GM12878 (cell line): ENCODE measurements around the gene ERC1. TPM values are rescaled to one million over a fixed set of nuclear protein-coding genes. Genes with fewer than 3 reads are reported as not detected.

Source experiments
- ATAC-seq: fragments of 200-7000 bp; cut with Tn5 transposase; 3 replicates; pipeline ENCODE4 v1.9.1; 2020; ENCODE audit warnings: mild to moderate bottlenecking, moderate library complexity
- BruUV-seq: library from RNA; stranded (reverse); fragments of 400-500 nt; replicated peaks from 2 replicates; lab custom pipeline; 2021; lab: Mats Ljungman, UMichigan
- CTCF ChIA-PET: fragments of 300-600 bp; sonication (Branson Sonifier 250); formaldehyde crosslinking; extraction: SDS; loops from one replicate; lab custom pipeline; 2021; ENCODE audit warnings: inconsistent platforms; lab: Yijun Ruan, JAX
- POLR2A ChIA-PET: fragments of 350-600 bp; formaldehyde crosslinking; extraction: SDS; loops from one replicate; lab custom pipeline; 2021; ENCODE audit warnings: inconsistent platforms; lab: Charles Lee
- RAD21 ChIA-PET: fragments of 300-600 bp; sonication (Branson Sonifier 250); formaldehyde crosslinking; loops from one replicate; lab custom pipeline; 2023; ENCODE audit warnings: antibody characterized with exemption; ENCODE audit not compliant: unreplicated experiment; lab: Charles Lee
- SMC1A ChIA-PET: fragments of 300-600 bp; sonication (Branson Sonifier 250); formaldehyde crosslinking; loops from one replicate; lab custom pipeline; 2023; ENCODE audit not compliant: unreplicated experiment, uncharacterized antibody; lab: Charles Lee
- DNase-seq: peaks from one replicate; pipeline ENCODE4 v3.0.0-alpha.2; 2011; ENCODE audit warnings: low read depth, low spot score
- FAIRE-seq: peaks from 3 replicates; lab custom pipeline; 2011; peaks lifted over from hg19 to GRCh38; lab: Jason Lieb, UNC
- H2AFZ ChIP-seq: 2 replicates; pipeline ENCODE4 v1.6.0; 2011; ENCODE audit warnings: low read depth, low read length, control low read depth; ENCODE audit not compliant: control insufficient read depth
- H3K27ac ChIP-seq: 2 replicates; pipeline ENCODE4 v1.5.1; 2011; ENCODE audit warnings: control low read depth; ENCODE audit not compliant: control insufficient read depth, insufficient read depth
- H3K27me3 ChIP-seq, 2 experiments: replicated peaks in 1 of 2; 2 replicates each; pipeline versions ENCODE4 v1.6.0 to v1.6.1; 2011; ENCODE audit warnings: low read length in 1 of 2; ENCODE audit not compliant: control insufficient read depth in 2 of 2, insufficient read depth in 2 of 2
- H3K36me3 ChIP-seq, 2 experiments: 2 replicates each; pipeline ENCODE4 v1.5.1; 2011; ENCODE audit warnings: low read length in 1 of 2; ENCODE audit not compliant: control insufficient read depth in 2 of 2, insufficient read depth in 2 of 2
- H3K4me1 ChIP-seq: 2 replicates; pipeline ENCODE4 v1.6.1; 2011; ENCODE audit warnings: mild to moderate bottlenecking, low read length, moderate library complexity, mixed read lengths; ENCODE audit not compliant: control insufficient read depth, insufficient read depth
- H3K4me2 ChIP-seq: 2 replicates; pipeline ENCODE4 v1.6.0; 2011; ENCODE audit warnings: control low read depth; ENCODE audit not compliant: control insufficient read depth, insufficient read depth
- H3K4me3 ChIP-seq: fragments of 200-600 bp; sonication (generic); 2 replicates; pipeline ENCODE4 v1.5.1; 2016
- H3K79me2 ChIP-seq: 2 replicates; pipeline ENCODE4 v1.6.0; 2011; ENCODE audit warnings: low read length; ENCODE audit not compliant: control insufficient read depth, insufficient read depth
- H3K9ac ChIP-seq: 2 replicates; pipeline ENCODE4 v1.8.0; 2011; ENCODE audit warnings: low read length, control low read depth, mixed read lengths; ENCODE audit not compliant: control insufficient read depth, insufficient read depth
- H3K9me3 ChIP-seq: replicated peaks from 3 replicates; pipeline ENCODE4 v1.5.1; 2011; ENCODE audit warnings: mild to moderate bottlenecking, low read length; ENCODE audit not compliant: control insufficient read depth, insufficient read depth
- H4K20me1 ChIP-seq: 2 replicates; pipeline ENCODE4 v1.6.0; 2011; ENCODE audit not compliant: control insufficient read depth, insufficient read depth
- KAT2A ChIP-seq: conservative IDR thresholded peaks from 2 replicates; pipeline ENCODE4 v1.6.1; 2011; ENCODE audit warnings: low read depth, low read length; ENCODE audit not compliant: control insufficient read depth
- RFX5 ChIP-seq: IDR thresholded peaks from 2 replicates; pipeline ENCODE4 v1.6.1; 2011; ENCODE audit warnings: low read depth, low read length, improper control_type of control experiment
- SIN3A ChIP-seq: IDR thresholded peaks from 2 replicates; pipeline ENCODE4 v1.6.1; 2012; ENCODE audit warnings: low read depth, low read length, improper control_type of control experiment
- TBL1XR1 ChIP-seq: IDR thresholded peaks from 2 replicates; pipeline ENCODE4 v1.6.1; 2012; ENCODE audit warnings: low read depth, low read length, improper control_type of control experiment
- WGBS: methylation state at CpG from one replicate; pipeline ENCODE4 v1.1.6; 2016; ENCODE audit warnings: low lambda C conversion rate; ENCODE audit not compliant: insufficient replicate concordance, insufficient coverage; ENCODE audit errors: missing lambda C conversion rate; 5-methylcytosine and 5-hydroxymethylcytosine counted together
- in situ Hi-C: fragments of 300-500 bp; cut with MboI; formaldehyde crosslinking; loops from 9 replicates; pipeline ENCODE4 v1.14.3; 2018; ENCODE audit warnings: mixed read lengths
- intact Hi-C: fragments of 100-400 bp; cut with micrococcal nuclease; formaldehyde crosslinking; loops from one replicate; pipeline ENCODE4 v1.14.2; 2022; ENCODE audit not compliant: unreplicated experiment
- polyA plus RNA-seq, 11 experiments: library from polyadenylated mRNA; depleted of rRNA in 4 of 11; unstranded in 6 of 11; stranded (reverse) in 5 of 11; fragments of >200 nt; fragmentation: Nextera tagmentation in 4 of 11; fragmentation: Illumina TruSeq in 1 of 11; extraction: Ambion mirVana in 4 of 11; extraction: Trizol in 1 of 11; gene quantifications; 1 replicate in 1 of 11; 2 replicates in 10 of 11; pipeline versions ENCODE4 v1.2.1 to v1.2.3, GENCODE V29; 2011 to 2016; ENCODE audit warnings: inconsistent platforms in 2 of 11, missing spikeins in 2 of 11, low read depth in 1 of 11
- total RNA-seq, 4 experiments: library from RNA; depleted of rRNA in 3 of 4; stranded (reverse); fragments of >200 nt in 3 of 4; fragmentation: Illumina TruSeq in 1 of 4; extraction: Trizol in 1 of 4; gene quantifications; 2 replicates each; pipeline versions ENCODE4 v1.2.1 to v1.2.3, GENCODE V29; 2013 to 2021
- TF ChIP-seq, protein P1 (sequence below): IDR thresholded peaks from 2 replicates; pipeline ENCODE4 v1.6.1; 2012; ENCODE audit warnings: low read depth, low read length, improper control_type of control experiment
- TF ChIP-seq, protein P2 (sequence below): fragments of 450-650 bp; IDR thresholded peaks from 2 replicates; pipeline ENCODE4 v1.6.1; 2018; ENCODE audit warnings: borderline replicate concordance, mild to moderate bottlenecking; ENCODE audit not compliant: partially characterized antibody

The ERC1 gene
- total and polyA plus RNA-seq, 10 of the 15 experiments (the other 5 are each of a cell fraction or from before 2014, with no cell fraction given) = 0.75 to 8.0 (median 5.0) TPM

DNA sequence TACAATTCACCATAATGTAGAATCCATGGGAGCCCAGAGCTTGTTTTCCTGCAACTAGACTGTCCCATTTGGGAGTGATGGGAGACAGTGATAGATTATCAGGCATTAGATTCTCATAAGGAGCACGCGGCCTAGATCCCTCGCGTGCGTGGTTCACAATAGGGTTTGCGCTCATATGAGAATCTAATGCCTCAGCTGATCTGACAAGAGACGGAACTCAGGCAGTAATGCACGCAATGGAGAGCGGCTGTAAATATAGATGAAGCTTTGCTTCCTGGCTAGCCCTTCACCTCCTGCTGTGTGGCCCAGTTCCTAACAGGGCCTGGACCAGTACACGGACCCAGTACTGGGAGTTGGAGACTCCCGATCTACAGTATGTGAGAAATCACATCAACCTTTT, 476.7 kb downstream of the ERC1 start:
- H3K27me3 ChIP-seq = no peaks in the 10 kb centered on the region
- ChIA-PET RAD21 (no interaction called here), CTCF (interaction anchor here (0.6 kb wide), 1 partner anchor 240 kb away, joined by 4 read pairs; no protein-coding TSS in a partner anchor), SMC1A (interaction anchor here (1.6 kb wide), 1 partner anchor 350 kb away, joined by 4 read pairs; no protein-coding TSS in a partner anchor), POLR2A (no interaction called here)
- no peak for FAIRE-seq
- no peak overlapping the region for H3K4me2 ChIP-seq
- in situ Hi-C loops (no loop called here), intact Hi-C loops (no loop called here)
- 93% methylated on average over 11 of the region's 11 CpGs for WGBS
- no peaks in the 10 kb centered on the region for H4K20me1 ChIP-seq
- no peak overlapping the region for H3K27ac ChIP-seq
- no peak overlapping the region for H3K9ac ChIP-seq
- TF ChIP-seq KAT2A = no peak
- TF ChIP-seq, protein P1, sequence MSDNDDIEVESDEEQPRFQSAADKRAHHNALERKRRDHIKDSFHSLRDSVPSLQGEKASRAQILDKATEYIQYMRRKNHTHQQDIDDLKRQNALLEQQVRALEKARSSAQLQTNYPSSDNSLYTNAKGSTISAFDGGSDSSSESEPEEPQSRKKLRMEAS = no peak
- TF ChIP-seq RFX5 = no peak
- no peak for TF ChIP-seq SIN3A
- no peak for TF ChIP-seq TBL1XR1
- TF ChIP-seq, protein P2, sequence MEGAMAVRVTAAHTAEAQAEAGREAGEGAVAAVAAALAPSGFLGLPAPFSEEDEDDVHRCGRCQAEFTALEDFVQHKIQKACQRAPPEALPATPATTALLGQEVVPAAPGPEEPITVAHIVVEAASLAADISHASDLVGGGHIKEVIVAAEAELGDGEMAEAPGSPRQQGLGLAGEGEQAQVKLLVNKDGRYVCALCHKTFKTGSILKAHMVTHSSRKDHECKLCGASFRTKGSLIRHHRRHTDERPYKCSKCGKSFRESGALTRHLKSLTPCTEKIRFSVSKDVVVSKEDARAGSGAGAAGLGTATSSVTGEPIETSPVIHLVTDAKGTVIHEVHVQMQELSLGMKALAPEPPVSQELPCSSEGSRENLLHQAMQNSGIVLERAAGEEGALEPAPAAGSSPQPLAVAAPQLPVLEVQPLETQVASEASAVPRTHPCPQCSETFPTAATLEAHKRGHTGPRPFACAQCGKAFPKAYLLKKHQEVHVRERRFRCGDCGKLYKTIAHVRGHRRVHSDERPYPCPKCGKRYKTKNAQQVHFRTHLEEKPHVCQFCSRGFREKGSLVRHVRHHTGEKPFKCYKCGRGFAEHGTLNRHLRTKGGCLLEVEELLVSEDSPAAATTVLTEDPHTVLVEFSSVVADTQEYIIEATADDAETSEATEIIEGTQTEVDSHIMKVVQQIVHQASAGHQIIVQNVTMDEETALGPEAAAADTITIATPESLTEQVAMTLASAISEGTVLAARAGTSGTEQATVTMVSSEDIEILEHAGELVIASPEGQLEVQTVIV = no peak
- H3K4me3 ChIP-seq = no peak overlapping the region
- no peaks in the 10 kb centered on the region for H3K4me1 ChIP-seq
- ATAC-seq = no peak
- H3K79me2 ChIP-seq = no peaks in the 10 kb centered on the region
- no peak overlapping the region for H2AFZ ChIP-seq
- no peaks in the 10 kb centered on the region; the same call in 2 of the 3 replicates for H3K9me3 ChIP-seq
- no TSS peak for BruUV-seq
- DNase-seq = no peak
- no peaks in the 10 kb centered on the region for H3K36me3 ChIP-seq
